RWPE2 (cell line): ENCODE results near the gene SELP.

Source experiments
- ATAC-seq: fragments of 200-7000 bp; cut with Tn5 transposase; 3 replicates; pipeline ENCODE4 v1.9.1; 2021; ENCODE audit warnings: low read depth
- DNase-seq: peaks from one replicate; pipeline ENCODE4 v3.0.0-alpha.2; 2020; ENCODE audit warnings: low spot score
- H3K27ac ChIP-seq: fragments of 450-650 bp; 2 replicates; pipeline ENCODE4 v1.5.1; 2017; ENCODE audit warnings: mild to moderate bottlenecking; ENCODE audit not compliant: poor library complexity, severe bottlenecking
- H3K27me3 ChIP-seq: fragments of 250-450 bp; sonication (Bioruptor Pico); 2 replicates; pipeline ENCODE4 v1.5.1; 2021; ENCODE audit warnings: mild to moderate bottlenecking, moderate library complexity; ENCODE audit not compliant: insufficient read depth, poor library complexity, severe bottlenecking
- H3K36me3 ChIP-seq: fragments of 250-450 bp; sonication (Bioruptor Pico); 2 replicates; pipeline ENCODE4 v1.5.1; 2020; ENCODE audit warnings: low read depth, mild to moderate bottlenecking, moderate library complexity
- H3K4me1 ChIP-seq: fragments of 250-450 bp; sonication (Bioruptor Pico); 2 replicates; pipeline ENCODE4 v1.5.1; 2021; ENCODE audit warnings: mild to moderate bottlenecking, moderate library complexity; ENCODE audit not compliant: insufficient read depth, poor library complexity, severe bottlenecking
- H3K4me3 ChIP-seq: fragments of 250-450 bp; sonication (Bioruptor Pico); 2 replicates; pipeline ENCODE4 v1.5.1; 2021; ENCODE audit warnings: mild to moderate bottlenecking, moderate library complexity; ENCODE audit not compliant: severe bottlenecking
- H3K9me3 ChIP-seq: fragments of 250-450 bp; sonication (Bioruptor Pico); 2 replicates; pipeline ENCODE4 v1.5.1; 2021; ENCODE audit warnings: mild to moderate bottlenecking, moderate library complexity; ENCODE audit not compliant: severe bottlenecking
- TF ChIP-seq, protein P1 (sequence below): fragments of 450-650 bp; IDR thresholded peaks from one replicate; pipeline ENCODE4 v1.5.1; 2017; ENCODE audit warnings: mild to moderate bottlenecking, moderate library complexity; ENCODE audit not compliant: poor library complexity, severe bottlenecking

Gene SELP

DNA sequence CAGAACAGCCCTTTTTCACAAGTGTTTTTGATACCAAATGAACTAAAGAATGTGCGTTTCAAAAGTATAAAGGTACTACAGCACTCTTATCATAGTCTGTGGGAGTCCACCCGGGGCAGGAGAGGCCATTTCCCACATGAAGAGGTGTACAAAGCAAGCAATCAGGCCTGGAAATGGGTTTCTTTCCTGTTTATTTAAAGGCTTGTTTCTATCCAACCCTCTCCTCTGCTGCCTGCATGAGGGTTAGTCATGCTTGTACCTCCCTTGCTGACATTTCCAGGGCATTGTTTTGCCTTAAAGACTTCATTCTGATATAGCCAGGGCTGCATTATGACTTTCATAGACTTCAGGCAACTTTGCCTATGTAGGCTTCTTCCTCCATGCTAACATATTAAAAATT is 11.6 kb downstream of the SELP start:
- peaks cover 5% of the 10 kb centered on the region for H3K27me3 ChIP-seq
- no peaks in the 10 kb centered on the region for H3K36me3 ChIP-seq
- ATAC-seq: no peak
- no peaks in the 10 kb centered on the region for H3K4me1 ChIP-seq
- DNase-seq: no peak
- TF ChIP-seq, protein P1, sequence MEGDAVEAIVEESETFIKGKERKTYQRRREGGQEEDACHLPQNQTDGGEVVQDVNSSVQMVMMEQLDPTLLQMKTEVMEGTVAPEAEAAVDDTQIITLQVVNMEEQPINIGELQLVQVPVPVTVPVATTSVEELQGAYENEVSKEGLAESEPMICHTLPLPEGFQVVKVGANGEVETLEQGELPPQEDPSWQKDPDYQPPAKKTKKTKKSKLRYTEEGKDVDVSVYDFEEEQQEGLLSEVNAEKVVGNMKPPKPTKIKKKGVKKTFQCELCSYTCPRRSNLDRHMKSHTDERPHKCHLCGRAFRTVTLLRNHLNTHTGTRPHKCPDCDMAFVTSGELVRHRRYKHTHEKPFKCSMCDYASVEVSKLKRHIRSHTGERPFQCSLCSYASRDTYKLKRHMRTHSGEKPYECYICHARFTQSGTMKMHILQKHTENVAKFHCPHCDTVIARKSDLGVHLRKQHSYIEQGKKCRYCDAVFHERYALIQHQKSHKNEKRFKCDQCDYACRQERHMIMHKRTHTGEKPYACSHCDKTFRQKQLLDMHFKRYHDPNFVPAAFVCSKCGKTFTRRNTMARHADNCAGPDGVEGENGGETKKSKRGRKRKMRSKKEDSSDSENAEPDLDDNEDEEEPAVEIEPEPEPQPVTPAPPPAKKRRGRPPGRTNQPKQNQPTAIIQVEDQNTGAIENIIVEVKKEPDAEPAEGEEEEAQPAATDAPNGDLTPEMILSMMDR: no peak
- no peaks in the 10 kb centered on the region for H3K9me3 ChIP-seq
- H3K4me3 ChIP-seq: no peak overlapping the region
- H3K27ac ChIP-seq: no peak overlapping the region

DNA sequence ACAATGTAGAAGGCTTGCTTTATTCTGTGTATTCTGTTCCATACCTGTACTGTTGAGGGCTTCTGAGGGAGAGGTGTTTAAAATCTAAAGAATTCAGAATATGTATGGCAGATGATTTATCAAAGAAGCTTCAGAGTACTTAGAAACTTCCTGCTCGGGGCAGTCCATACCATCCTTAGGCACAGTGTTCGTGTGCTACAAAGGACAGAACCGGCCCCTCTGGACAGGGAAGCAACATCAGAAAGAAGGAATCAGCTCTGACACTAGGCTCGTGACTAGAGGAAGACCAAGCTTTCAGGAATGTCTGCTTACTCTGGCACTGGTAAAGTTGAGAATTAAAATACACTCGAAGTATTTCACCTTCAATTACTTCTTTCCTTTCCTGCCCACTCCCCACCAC is 14.1 kb downstream of the SELP start:
- TF ChIP-seq, protein P1: no peak
- no peaks in the 10 kb centered on the region for H3K9me3 ChIP-seq
- no peak for ATAC-seq
- DNase-seq: no peak
- H3K4me3 ChIP-seq: no peak overlapping the region
- H3K27ac ChIP-seq: no peak overlapping the region
- H3K27me3 ChIP-seq: peaks cover 8% of the 10 kb centered on the region
- H3K36me3 ChIP-seq: no peaks in the 10 kb centered on the region
- no peaks in the 10 kb centered on the region for H3K4me1 ChIP-seq

DNA sequence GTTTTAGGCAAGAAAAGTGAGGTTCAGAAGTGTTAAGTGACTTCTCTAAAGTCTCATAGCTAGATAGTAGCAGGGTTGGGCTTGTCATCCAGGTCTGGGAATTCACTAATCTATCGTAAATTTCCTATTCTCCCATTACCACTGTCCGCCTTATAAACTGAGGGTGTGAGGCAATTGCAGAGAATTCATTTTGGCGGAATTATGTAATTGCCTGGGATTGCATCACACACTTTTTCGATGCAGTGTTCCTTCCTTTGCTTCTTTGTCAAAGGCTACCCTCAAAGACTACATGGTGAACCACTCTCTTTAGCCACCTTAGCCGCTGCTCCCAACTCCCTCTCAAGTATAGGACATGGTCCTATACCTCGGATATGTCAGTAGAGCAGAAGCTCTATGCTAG is 19.1 kb downstream of the SELP start:
- Histone ChIP-seq H3K4me3 (no peak overlapping the region), H3K27me3 (peaks cover 8% of the 10 kb centered on the region), H3K4me1 (no peaks in the 10 kb centered on the region), H3K36me3 (no peaks in the 10 kb centered on the region), H3K27ac (no peak overlapping the region), H3K9me3 (no peaks in the 10 kb centered on the region)
- ATAC-seq (no peak), DNase-seq (no peak)
- TF ChIP-seq, protein P1: no peak

DNA sequence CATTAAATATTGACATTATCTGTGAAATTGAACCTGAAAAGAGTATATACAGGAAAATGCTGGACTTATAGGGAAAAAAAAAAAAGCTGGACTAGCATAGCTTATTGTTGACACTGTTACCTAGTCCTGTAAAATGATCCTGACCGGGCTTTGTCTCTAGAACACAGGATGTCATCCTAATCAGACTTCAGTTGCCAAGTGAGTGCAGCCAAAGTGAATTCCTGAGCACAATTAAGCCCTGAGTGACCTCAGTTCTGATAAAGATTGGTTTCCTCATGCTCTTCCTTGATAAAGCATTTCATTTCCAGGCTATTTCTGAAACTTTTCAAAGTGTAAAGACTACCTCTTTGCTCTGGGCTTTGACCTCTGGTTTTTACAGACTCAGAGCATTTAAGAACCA is 19.8 kb downstream of the SELP start:
- ATAC-seq: no peak
- no peak for DNase-seq
- TF ChIP-seq, protein P1: no peak
- no peak overlapping the region for H3K27ac ChIP-seq
- H3K27me3 ChIP-seq: peaks cover 8% of the 10 kb centered on the region
- no peaks in the 10 kb centered on the region for H3K4me1 ChIP-seq
- H3K9me3 ChIP-seq: no peaks in the 10 kb centered on the region
- H3K4me3 ChIP-seq: no peak overlapping the region
- no peaks in the 10 kb centered on the region for H3K36me3 ChIP-seq

DNA sequence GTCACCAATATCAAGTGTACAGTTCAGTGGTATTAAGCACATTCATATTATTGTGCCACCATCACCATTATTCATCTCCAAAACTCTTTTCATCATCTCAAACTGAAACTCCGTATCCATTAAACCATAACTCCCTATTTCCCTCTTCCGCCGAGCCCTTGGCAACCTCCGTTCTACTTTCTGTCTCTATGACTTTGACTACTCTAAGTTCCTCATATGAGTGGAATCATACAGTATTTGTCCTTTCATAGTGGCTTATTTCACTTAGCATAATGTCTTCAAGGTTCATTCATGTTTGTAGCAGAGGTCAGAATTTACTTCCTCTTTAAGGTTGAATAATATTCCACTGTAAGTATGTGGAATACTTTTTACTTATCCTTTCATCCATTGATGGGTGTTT is 21.7 kb downstream of the SELP start:
- no peak for ATAC-seq
- no peak overlapping the region for H3K27ac ChIP-seq
- H3K36me3 ChIP-seq: no peaks in the 10 kb centered on the region
- peaks cover 2% of the 10 kb centered on the region for H3K27me3 ChIP-seq
- H3K4me3 ChIP-seq: no peak overlapping the region
- H3K4me1 ChIP-seq: no peaks in the 10 kb centered on the region
- TF ChIP-seq, protein P1: no peak
- H3K9me3 ChIP-seq: no peaks in the 10 kb centered on the region
- no peak for DNase-seq
